GM23338 (cell line): ENCODE measurements around the gene SPOUT1. TPM values are rescaled to one million over a fixed set of nuclear protein-coding genes. Genes with fewer than 3 reads are reported as not detected.

ENCODE experiments used
- ATAC-seq: fragments of 200-7000 bp; cut with Tn5 transposase; 3 replicates; pipeline ENCODE4 v1.9.1; 2020
- DNase-seq: peaks from one replicate; pipeline ENCODE4 v3.0.0-alpha.2; 2015; ENCODE audit warnings: low spot score
- H2AFZ ChIP-seq: fragments of 200-600 bp; sonication (generic); 2 replicates; pipeline ENCODE4 v1.8.0; 2016; ENCODE audit warnings: antibody characterized with exemption, mild to moderate bottlenecking, moderate library complexity
- H3F3A ChIP-seq: fragments of 200-600 bp; sonication (generic); replicated peaks from 2 replicates; pipeline ENCODE4 v1.8.0; 2017; ENCODE audit warnings: antibody characterized with exemption, mixed run types, low read depth
- H3K27ac ChIP-seq: fragments of 200-600 bp; sonication (generic); 2 replicates; pipeline ENCODE4 v1.6.1; 2016; ENCODE audit warnings: low read depth
- H3K27me3 ChIP-seq: fragments of 200-600 bp; sonication (generic); 2 replicates; pipeline ENCODE4 v1.8.0; 2016; ENCODE audit warnings: mild to moderate bottlenecking, mixed run types, moderate library complexity; ENCODE audit not compliant: insufficient read depth
- H3K36me3 ChIP-seq: fragments of 200-600 bp; sonication (generic); 2 replicates; pipeline ENCODE4 v1.8.0; 2016; ENCODE audit warnings: mild to moderate bottlenecking; ENCODE audit not compliant: insufficient read depth
- H3K4me1 ChIP-seq: fragments of 200-600 bp; sonication (generic); 2 replicates; pipeline ENCODE4 v1.8.0; 2016; ENCODE audit warnings: mild to moderate bottlenecking, moderate library complexity; ENCODE audit not compliant: insufficient read depth
- H3K4me2 ChIP-seq: fragments of 200-600 bp; sonication (generic); 2 replicates; pipeline ENCODE4 v1.7.1; 2017; ENCODE audit warnings: mixed run types
- H3K4me3 ChIP-seq: fragments of 200-600 bp; sonication (generic); 2 replicates; pipeline ENCODE4 v1.6.1; 2016; ENCODE audit warnings: mixed run types
- H3K79me2 ChIP-seq: fragments of 200-600 bp; sonication (generic); replicated peaks from 2 replicates; pipeline ENCODE4 v1.8.0; 2017; ENCODE audit warnings: mild to moderate bottlenecking; ENCODE audit not compliant: insufficient read depth
- H3K9me2 ChIP-seq: fragments of 200-600 bp; sonication (generic); 2 replicates; pipeline ENCODE4 v1.8.0; 2017; ENCODE audit not compliant: insufficient read depth
- H4K20me1 ChIP-seq: fragments of 200-600 bp; sonication (generic); replicated peaks from 2 replicates; pipeline ENCODE4 v1.8.0; 2017; ENCODE audit warnings: mild to moderate bottlenecking; ENCODE audit not compliant: insufficient read depth
- H3K27ac Mint-ChIP-seq: 2 replicates; pipeline ENCODE4 v1.8.0; 2020; ENCODE audit warnings: inconsistent platforms, mild to moderate bottlenecking, moderate library complexity, mixed read lengths
- H3K27me3 Mint-ChIP-seq: 3 replicates; pipeline ENCODE4 v1.8.0; 2022; ENCODE audit warnings: low read depth, mild to moderate bottlenecking, moderate library complexity, mixed read lengths, inconsistent platforms; ENCODE audit not compliant: insufficient read depth, poor library complexity
- H3K36me3 Mint-ChIP-seq: 3 replicates; pipeline ENCODE4 v1.8.0; 2021; ENCODE audit warnings: low read depth, mild to moderate bottlenecking, inconsistent platforms, moderate library complexity, mixed read lengths
- H3K4me1 Mint-ChIP-seq: 3 replicates; pipeline ENCODE4 v1.8.0; 2020; ENCODE audit warnings: mild to moderate bottlenecking, inconsistent platforms, mixed read lengths
- H3K4me3 Mint-ChIP-seq: 3 replicates; pipeline ENCODE4 v1.8.0; 2021; ENCODE audit warnings: moderate library complexity, mild to moderate bottlenecking, inconsistent platforms, mixed read lengths
- H3K9me3 Mint-ChIP-seq: 3 replicates; pipeline ENCODE4 v1.8.0; 2020; ENCODE audit warnings: moderate library complexity, mild to moderate bottlenecking, inconsistent platforms, mixed read lengths
- CREB1 ChIP-seq: fragments of 250-450 bp; sonication (Bioruptor Pico); IDR thresholded peaks from 2 replicates; pipeline ENCODE4 v1.5.0; 2020; ENCODE audit warnings: low read depth, mild to moderate bottlenecking, moderate library complexity
- CTCF ChIP-seq, 2 experiments: fragments of 200-600 bp in 1 of 2; sonication (generic) in 1 of 2; conservative IDR thresholded peaks; 2 replicates each; pipeline versions ENCODE4 v1.5.1 to v1.6.1; 2016 to 2017; ENCODE audit warnings: antibody characterized with exemption in 2 of 2, low read depth in 2 of 2, mild to moderate bottlenecking in 2 of 2, moderate library complexity in 1 of 2
- ETS1 ChIP-seq: IDR thresholded peaks from 2 replicates; pipeline ENCODE4 v1.6.1; 2016; ENCODE audit warnings: antibody characterized with exemption
- EZH2 ChIP-seq: fragments of 200-600 bp; sonication (generic); IDR thresholded peaks from one replicate; pipeline ENCODE4 v1.8.0; 2017; ENCODE audit warnings: antibody characterized with exemption, mild to moderate bottlenecking, low read depth; ENCODE audit not compliant: unreplicated experiment
- EZH2phosphoT487 ChIP-seq: fragments of 200-600 bp; sonication (generic); IDR thresholded peaks from one replicate; pipeline ENCODE4 v1.8.1; 2018; ENCODE audit warnings: antibody characterized with exemption; ENCODE audit not compliant: unreplicated experiment
- JUNB ChIP-seq: IDR thresholded peaks from one replicate; pipeline ENCODE4 v1.6.1; 2016; ENCODE audit warnings: antibody characterized with exemption; ENCODE audit not compliant: unreplicated experiment
- NANOG ChIP-seq: IDR thresholded peaks from 2 replicates; pipeline ENCODE4 v1.6.1; 2016; ENCODE audit warnings: antibody characterized with exemption, borderline replicate concordance
- POLR2AphosphoS5 ChIP-seq: IDR thresholded peaks from 2 replicates; pipeline ENCODE4 v1.6.1; 2016; ENCODE audit warnings: antibody characterized with exemption, low read depth
- STAT1 ChIP-seq: IDR thresholded peaks from one replicate; pipeline ENCODE4 v1.6.1; 2016; ENCODE audit warnings: antibody characterized with exemption; ENCODE audit not compliant: unreplicated experiment
- ZNF114 ChIP-seq: fragments of 250-450 bp; sonication (Bioruptor Pico); IDR thresholded peaks from 2 replicates; pipeline ENCODE4 v1.5.0; 2020; ENCODE audit warnings: mild to moderate bottlenecking, moderate library complexity
- ZNF331 ChIP-seq: fragments of 250-450 bp; sonication (Bioruptor Pico); IDR thresholded peaks from 2 replicates; pipeline ENCODE4 v1.5.0; 2020; ENCODE audit warnings: low read depth, mild to moderate bottlenecking, moderate library complexity
- polyA plus RNA-seq: library from polyadenylated mRNA; unstranded; fragments of >200 nt; fragmentation: Nextera tagmentation; extraction: Ambion mirVana; gene quantifications from 2 replicates; pipeline ENCODE4 v1.2.1, GENCODE V29; 2016
- total RNA-seq: library from RNA; depleted of rRNA; stranded (reverse); fragments of >200 nt; shearing (Covaris generic); gene quantifications from 2 replicates; pipeline ENCODE4 v1.2.3, GENCODE V29; 2014

Gene SPOUT1
- total and polyA plus RNA-seq, 2 experiments from 2014 or later: 28.5 to 50.9 TPM

- no peaks in the 10 kb centered on the region; the same call in 1 of the 3 replicates for H3K36me3 Mint-ChIP-seq
- H3K27me3 Mint-ChIP-seq: peaks cover 10% of the 10 kb centered on the region
- Histone ChIP-seq H3K27ac (no peak overlapping the region), H3F3A (peaks cover 26% of the 10 kb centered on the region), H3K4me2 (peak overlapping the region; percentile 82; the same call in 1 of the 2 replicates), H3K27me3 (no peaks in the 10 kb centered on the region), H3K79me2 (peaks cover 16% of the 10 kb centered on the region), H2AFZ (peak overlapping the region; percentile 99; the same call in 1 of the 2 replicates), H3K4me1 (peaks cover 9% of the 10 kb centered on the region), H4K20me1 (no peaks in the 10 kb centered on the region), H3K4me3 (no peak overlapping the region), H3K36me3 (no peaks in the 10 kb centered on the region), H3K9me2 (no peaks in the 10 kb centered on the region)
- DNase-seq: no peak
- no peak for ATAC-seq
- H3K4me3 Mint-ChIP-seq: peak overlapping the region; percentile 94; the same call in 1 of the 3 replicates
- H3K9me3 Mint-ChIP-seq: peaks cover 16% of the 10 kb centered on the region; the same call in 2 of the 3 replicates
- H3K27ac Mint-ChIP-seq: no peak overlapping the region
- TF ChIP-seq EZH2phosphoT487: no peak
- no peak for TF ChIP-seq STAT1
- no peak for TF ChIP-seq CTCF (conservative IDR thresholded peaks at IDR 0.05; ENCODE audit: low read depth in 2 of 2)
- no peak for TF ChIP-seq NANOG
- TF ChIP-seq ZNF114 (CRISPR knock-in tag): no peak
- no peak for TF ChIP-seq CREB1
- TF ChIP-seq ETS1: no peak
- no peak for TF ChIP-seq ZNF331
- TF ChIP-seq EZH2: no peak
- H3K4me1 Mint-ChIP-seq: peaks cover 7% of the 10 kb centered on the region
Observed at GRCh38 chr9:128773049-128773448, 56.5 kb downstream of the SPOUT1 start.

- Histone ChIP-seq H3F3A (peaks cover 26% of the 10 kb centered on the region), H4K20me1 (no peaks in the 10 kb centered on the region), H3K4me3 (peak within 1 kb of the TSS; percentile 97), H3K27me3 (no peaks in the 10 kb centered on the region), H3K36me3 (no peaks in the 10 kb centered on the region), H3K79me2 (peaks cover 16% of the 10 kb centered on the region), H3K4me2 (peak within 1 kb of the TSS; percentile 97), H3K27ac (peak within 1 kb of the TSS; percentile 99), H2AFZ (peak within 1 kb of the TSS; percentile 99), H3K9me2 (no peaks in the 10 kb centered on the region), H3K4me1 (peaks cover 9% of the 10 kb centered on the region)
- DNase-seq: peak; percentile 96
- Mint-ChIP-seq H3K9me3 (peaks cover 8% of the 10 kb centered on the region; the same call in 2 of the 3 replicates), H3K27me3 (peaks cover 12% of the 10 kb centered on the region), H3K4me3 (peak within 1 kb of the TSS; percentile 94), H3K27ac (peak within 1 kb of the TSS; percentile 97), H3K4me1 (peaks cover 7% of the 10 kb centered on the region), H3K36me3 (no peaks in the 10 kb centered on the region; the same call in 1 of the 3 replicates)
- ATAC-seq: peak; percentile 93
- TF ChIP-seq CREB1 (peak; percentile 96), POLR2AphosphoS5 (peak; percentile 62), JUNB (no peak), NANOG (no peak), CTCF (conservative IDR thresholded peaks at IDR 0.05; ENCODE audit: low read depth in 2 of 2) (no peak), ETS1 (peak; percentile 59; the same call in 1 of the 2 replicates)
Observed at GRCh38 chr9:128771745-128772519, 57.7 kb downstream of the SPOUT1 start, which contains the start of gene ZER1. Gene ZER1, minus strand, starts transcription at chr9:128771927. Its CDS starts 16,362 bp downstream, at chr9:128755565.
